WTC11 (cell line): ENCODE measurements around the gene SMARCE1. TPM values are rescaled to one million over a fixed set of nuclear protein-coding genes. Genes with fewer than 3 reads are reported as not detected.

Source experiments
- ATAC-seq: fragments of 200-7000 bp; cut with Tn5 transposase; 2 replicates; pipeline ENCODE4 v1.10.0; 2021; ENCODE audit warnings: mild to moderate bottlenecking, moderate library complexity
- CTCF ChIA-PET: fragments of 300-600 bp; sonication (Branson Sonifier 250); formaldehyde crosslinking; loops from one replicate; lab custom pipeline; 2021; ENCODE audit warnings: antibody characterized with exemption; lab: Charles Lee
- POLR2A ChIA-PET: fragments of 350-600 bp; sonication (Branson Sonifier 250); formaldehyde crosslinking; loops from one replicate; lab custom pipeline; 2021; ENCODE audit warnings: antibody characterized with exemption; lab: Charles Lee
- DNase-seq: peaks from one replicate; pipeline ENCODE4 v3.0.0; 2021; ENCODE audit warnings: low spot score
- H3K27ac Mint-ChIP-seq: 2 replicates; pipeline ENCODE4 v1.8.0; 2021; ENCODE audit warnings: mixed read lengths
- H3K27me3 Mint-ChIP-seq: 2 replicates; pipeline ENCODE4 v1.8.0; 2021; ENCODE audit warnings: low read depth, mild to moderate bottlenecking, moderate library complexity, mixed read lengths
- H3K36me3 Mint-ChIP-seq: 2 replicates; pipeline ENCODE4 v1.8.0; 2021; ENCODE audit warnings: mixed read lengths
- H3K4me1 Mint-ChIP-seq: 2 replicates; pipeline ENCODE4 v1.8.0; 2022; ENCODE audit warnings: mixed read lengths
- H3K4me3 Mint-ChIP-seq: 2 replicates; pipeline ENCODE4 v1.8.0; 2021; ENCODE audit warnings: mild to moderate bottlenecking, moderate library complexity, mixed read lengths
- H3K9me3 Mint-ChIP-seq: 2 replicates; pipeline ENCODE4 v1.8.0; 2021; ENCODE audit warnings: mixed read lengths
- ATF1 ChIP-seq: sonication (generic); formaldehyde crosslinking; IDR thresholded peaks from 2 replicates; pipeline ENCODE4 v1.8.1; 2023; ENCODE audit warnings: mild to moderate bottlenecking, moderate library complexity, missing genetic modification reagents
- ELF4 ChIP-seq: sonication (generic); formaldehyde crosslinking; IDR thresholded peaks from 2 replicates; pipeline ENCODE4 v1.8.1; 2022; ENCODE audit warnings: low read depth, mild to moderate bottlenecking, moderate library complexity, missing genetic modification reagents
- FOXJ3 ChIP-seq: sonication (generic); formaldehyde crosslinking; IDR thresholded peaks from 2 replicates; pipeline ENCODE4 v1.9.0; 2021; ENCODE audit warnings: missing genetic modification reagents, mild to moderate bottlenecking, borderline replicate concordance
- GRHL2 ChIP-seq: fragments of 250-450 bp; sonication (Bioruptor Pico); IDR thresholded peaks from 2 replicates; pipeline ENCODE4 v1.8.0; 2022; ENCODE audit warnings: mild to moderate bottlenecking, moderate library complexity; ENCODE audit not compliant: insufficient replicate concordance, severe bottlenecking
- GTF2I ChIP-seq: fragments of 250-450 bp; sonication (Bioruptor Pico); conservative IDR thresholded peaks from 2 replicates; pipeline ENCODE4 v1.4.0; 2021; ENCODE audit warnings: mild to moderate bottlenecking
- MXD4 ChIP-seq: fragments of 250-450 bp; sonication (Bioruptor Pico); IDR thresholded peaks from 2 replicates; pipeline ENCODE4 v1.8.0; 2021; ENCODE audit warnings: mild to moderate bottlenecking, moderate library complexity, borderline replicate concordance
- NFATC4 ChIP-seq: fragments of 250-450 bp; sonication (Bioruptor Pico); IDR thresholded peaks from 2 replicates; pipeline ENCODE4 v1.9.0; 2021; ENCODE audit warnings: mild to moderate bottlenecking
- PRRX2 ChIP-seq: fragments of 250-450 bp; sonication (Bioruptor Pico); IDR thresholded peaks from 2 replicates; pipeline ENCODE4 v1.8.0; 2021; ENCODE audit warnings: mild to moderate bottlenecking
- SP1 ChIP-seq: sonication (generic); formaldehyde crosslinking; conservative IDR thresholded peaks from 2 replicates; pipeline ENCODE4 v1.8.1; 2022; ENCODE audit warnings: missing genetic modification reagents
- TEAD1 ChIP-seq: sonication (generic); formaldehyde crosslinking; IDR thresholded peaks from 2 replicates; pipeline ENCODE4 v1.8.0; 2022; ENCODE audit warnings: mild to moderate bottlenecking, missing genetic modification reagents
- TEAD4 ChIP-seq: sonication (generic); formaldehyde crosslinking; IDR thresholded peaks from 2 replicates; pipeline ENCODE4 v1.8.0; 2022; ENCODE audit warnings: mild to moderate bottlenecking, missing genetic modification reagents
- ZNF219 ChIP-seq: sonication (generic); formaldehyde crosslinking; IDR thresholded peaks from 2 replicates; pipeline ENCODE4 v1.8.0; 2023; ENCODE audit warnings: missing genetic modification reagents, mild to moderate bottlenecking, borderline replicate concordance
- ZNF263 ChIP-seq: sonication (generic); formaldehyde crosslinking; IDR thresholded peaks from 2 replicates; pipeline ENCODE4 v1.8.1; 2022; ENCODE audit warnings: low read depth, mild to moderate bottlenecking, moderate library complexity, missing genetic modification reagents
- total RNA-seq: library from RNA; stranded (reverse); gene quantifications from 3 replicates; pipeline ENCODE4 v1.2.3, GENCODE V29; 2021
- TF ChIP-seq, protein P1 (sequence below): sonication (generic); formaldehyde crosslinking; IDR thresholded peaks from 2 replicates; pipeline ENCODE4 v1.8.1; 2022; ENCODE audit warnings: missing genetic modification reagents, borderline replicate concordance
- TF ChIP-seq, protein P2 (sequence below): fragments of 250-450 bp; sonication (Bioruptor Pico); IDR thresholded peaks from 2 replicates; pipeline ENCODE4 v2.1.2; 2022; ENCODE audit warnings: mild to moderate bottlenecking, moderate library complexity
- TF ChIP-seq, protein P3 (sequence below): fragments of 250-450 bp; sonication (Bioruptor Pico); IDR thresholded peaks from 2 replicates; pipeline ENCODE4 v1.9.0; 2021; ENCODE audit warnings: mild to moderate bottlenecking, borderline replicate concordance

Gene SMARCE1
- total RNA-seq, 1 experiment from 2014 or later = 109 TPM

DNA sequence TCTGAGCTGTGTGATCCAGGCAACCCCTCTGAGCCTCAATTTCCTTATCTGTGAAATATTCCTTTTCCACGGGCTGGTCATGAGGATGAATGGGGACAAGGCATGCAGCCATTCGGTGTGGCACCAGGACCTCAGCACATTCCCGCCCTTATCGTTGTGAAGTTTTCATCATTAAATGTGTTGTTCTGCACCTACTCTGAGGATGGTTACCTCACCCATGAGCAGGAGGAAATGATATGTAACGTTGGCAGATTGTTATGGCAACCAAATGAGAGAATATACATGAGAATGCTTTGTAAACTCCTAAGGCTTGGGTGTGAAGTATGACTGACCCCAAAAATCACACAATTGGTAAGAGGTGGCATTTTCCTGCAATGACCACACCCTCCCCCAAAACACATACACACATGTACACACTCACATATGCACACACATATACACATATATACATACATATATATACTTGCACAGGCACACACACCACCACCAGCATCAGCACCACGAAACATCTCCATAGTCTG lies 39.5 kb downstream of the SMARCE1 start:
- POLR2A ChIA-PET = no interaction called here
- no peak for ATAC-seq
- Mint-ChIP-seq H3K36me3 (no peaks in the 10 kb centered on the region), H3K27me3 (no peaks in the 10 kb centered on the region; the same call in 1 of the 2 replicates), H3K4me1 (peaks cover 17% of the 10 kb centered on the region), H3K4me3 (no peak overlapping the region), H3K27ac (no peak overlapping the region), H3K9me3 (no peaks in the 10 kb centered on the region)
- no peak for TF ChIP-seq GTF2I (CRISPR knock-in tag)
- no peak for TF ChIP-seq GRHL2 (CRISPR knock-in tag)
- TF ChIP-seq, protein P1, sequence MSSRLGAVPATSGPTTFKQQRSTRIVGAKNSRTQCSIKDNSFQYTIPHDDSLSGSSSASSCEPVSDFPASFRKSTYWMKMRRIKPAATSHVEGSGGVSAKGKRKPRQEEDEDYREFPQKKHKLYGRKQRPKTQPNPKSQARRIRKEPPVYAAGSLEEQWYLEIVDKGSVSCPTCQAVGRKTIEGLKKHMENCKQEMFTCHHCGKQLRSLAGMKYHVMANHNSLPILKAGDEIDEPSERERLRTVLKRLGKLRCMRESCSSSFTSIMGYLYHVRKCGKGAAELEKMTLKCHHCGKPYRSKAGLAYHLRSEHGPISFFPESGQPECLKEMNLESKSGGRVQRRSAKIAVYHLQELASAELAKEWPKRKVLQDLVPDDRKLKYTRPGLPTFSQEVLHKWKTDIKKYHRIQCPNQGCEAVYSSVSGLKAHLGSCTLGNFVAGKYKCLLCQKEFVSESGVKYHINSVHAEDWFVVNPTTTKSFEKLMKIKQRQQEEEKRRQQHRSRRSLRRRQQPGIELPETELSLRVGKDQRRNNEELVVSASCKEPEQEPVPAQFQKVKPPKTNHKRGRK = no peak
- TF ChIP-seq ATF1 (CRISPR knock-in tag) = no peak
- no peak for TF ChIP-seq ZNF219
- no peak for TF ChIP-seq PRRX2 (CRISPR knock-in tag)
- TF ChIP-seq SP1 (CRISPR knock-in tag) = no peak
- TF ChIP-seq FOXJ3 (CRISPR knock-in tag) = no peak
- no peak for TF ChIP-seq ELF4
- no peak for TF ChIP-seq NFATC4 (CRISPR knock-in tag)
- TF ChIP-seq MXD4 (CRISPR knock-in tag) = no peak
- CTCF ChIA-PET = interaction anchor here (1.4 kb wide), 1 partner anchor 12 kb away, joined by 8 read pairs; no protein-coding TSS in a partner anchor
- DNase-seq = no peak

DNA sequence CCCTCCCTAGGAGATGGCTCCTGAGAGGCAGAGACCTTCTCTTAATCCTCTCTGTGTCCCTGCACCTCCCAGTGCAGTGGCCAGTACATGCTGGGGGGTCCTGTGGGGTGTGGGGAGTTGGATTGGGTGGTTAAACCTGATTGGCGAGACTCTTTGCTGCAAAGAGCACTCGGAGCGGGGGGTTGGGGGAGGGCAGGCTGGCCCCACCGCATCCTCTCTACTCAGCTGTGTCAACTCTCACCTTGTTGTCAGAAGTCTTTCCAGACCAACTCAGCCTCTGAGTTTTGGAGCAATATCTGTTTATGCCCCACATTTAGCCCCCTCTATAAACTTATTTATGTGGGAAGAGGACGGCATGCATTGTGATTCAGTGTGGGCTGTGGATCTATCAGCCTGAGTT lies 40.0 kb downstream of the SMARCE1 start:
- DNase-seq = no peak
- CTCF ChIA-PET = interaction anchor here (1.0 to 1.4 kb wide), 3 partner anchors 8 to 48 kb away, joined by 4 to 9 read pairs (median 8); no protein-coding TSS in a partner anchor
- no peaks in the 10 kb centered on the region; the same call in 1 of the 2 replicates for H3K27me3 Mint-ChIP-seq
- no peaks in the 10 kb centered on the region for H3K9me3 Mint-ChIP-seq
- H3K4me1 Mint-ChIP-seq = peaks cover 17% of the 10 kb centered on the region
- H3K4me3 Mint-ChIP-seq = no peak overlapping the region
- ATAC-seq = no peak
- TF ChIP-seq TEAD1 (CRISPR knock-in tag) (no peak), TEAD4 (CRISPR knock-in tag) (no peak), ZNF263 (CRISPR knock-in tag) (no peak)
- TF ChIP-seq, protein P2, sequence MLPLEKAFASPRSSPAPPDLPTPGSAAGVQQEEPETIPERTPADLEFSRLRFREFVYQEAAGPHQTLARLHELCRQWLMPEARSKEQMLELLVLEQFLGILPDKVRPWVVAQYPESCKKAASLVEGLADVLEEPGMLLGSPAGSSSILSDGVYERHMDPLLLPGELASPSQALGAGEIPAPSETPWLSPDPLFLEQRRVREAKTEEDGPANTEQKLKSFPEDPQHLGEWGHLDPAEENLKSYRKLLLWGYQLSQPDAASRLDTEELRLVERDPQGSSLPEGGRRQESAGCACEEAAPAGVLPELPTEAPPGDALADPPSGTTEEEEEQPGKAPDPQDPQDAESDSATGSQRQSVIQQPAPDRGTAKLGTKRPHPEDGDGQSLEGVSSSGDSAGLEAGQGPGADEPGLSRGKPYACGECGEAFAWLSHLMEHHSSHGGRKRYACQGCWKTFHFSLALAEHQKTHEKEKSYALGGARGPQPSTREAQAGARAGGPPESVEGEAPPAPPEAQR (CRISPR knock-in tag) = no peak
- TF ChIP-seq, protein P3, sequence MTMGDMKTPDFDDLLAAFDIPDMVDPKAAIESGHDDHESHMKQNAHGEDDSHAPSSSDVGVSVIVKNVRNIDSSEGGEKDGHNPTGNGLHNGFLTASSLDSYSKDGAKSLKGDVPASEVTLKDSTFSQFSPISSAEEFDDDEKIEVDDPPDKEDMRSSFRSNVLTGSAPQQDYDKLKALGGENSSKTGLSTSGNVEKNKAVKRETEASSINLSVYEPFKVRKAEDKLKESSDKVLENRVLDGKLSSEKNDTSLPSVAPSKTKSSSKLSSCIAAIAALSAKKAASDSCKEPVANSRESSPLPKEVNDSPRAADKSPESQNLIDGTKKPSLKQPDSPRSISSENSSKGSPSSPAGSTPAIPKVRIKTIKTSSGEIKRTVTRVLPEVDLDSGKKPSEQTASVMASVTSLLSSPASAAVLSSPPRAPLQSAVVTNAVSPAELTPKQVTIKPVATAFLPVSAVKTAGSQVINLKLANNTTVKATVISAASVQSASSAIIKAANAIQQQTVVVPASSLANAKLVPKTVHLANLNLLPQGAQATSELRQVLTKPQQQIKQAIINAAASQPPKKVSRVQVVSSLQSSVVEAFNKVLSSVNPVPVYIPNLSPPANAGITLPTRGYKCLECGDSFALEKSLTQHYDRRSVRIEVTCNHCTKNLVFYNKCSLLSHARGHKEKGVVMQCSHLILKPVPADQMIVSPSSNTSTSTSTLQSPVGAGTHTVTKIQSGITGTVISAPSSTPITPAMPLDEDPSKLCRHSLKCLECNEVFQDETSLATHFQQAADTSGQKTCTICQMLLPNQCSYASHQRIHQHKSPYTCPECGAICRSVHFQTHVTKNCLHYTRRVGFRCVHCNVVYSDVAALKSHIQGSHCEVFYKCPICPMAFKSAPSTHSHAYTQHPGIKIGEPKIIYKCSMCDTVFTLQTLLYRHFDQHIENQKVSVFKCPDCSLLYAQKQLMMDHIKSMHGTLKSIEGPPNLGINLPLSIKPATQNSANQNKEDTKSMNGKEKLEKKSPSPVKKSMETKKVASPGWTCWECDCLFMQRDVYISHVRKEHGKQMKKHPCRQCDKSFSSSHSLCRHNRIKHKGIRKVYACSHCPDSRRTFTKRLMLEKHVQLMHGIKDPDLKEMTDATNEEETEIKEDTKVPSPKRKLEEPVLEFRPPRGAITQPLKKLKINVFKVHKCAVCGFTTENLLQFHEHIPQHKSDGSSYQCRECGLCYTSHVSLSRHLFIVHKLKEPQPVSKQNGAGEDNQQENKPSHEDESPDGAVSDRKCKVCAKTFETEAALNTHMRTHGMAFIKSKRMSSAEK (CRISPR knock-in tag) = no peak
- POLR2A ChIA-PET = interaction anchor here (1.0 kb wide), 1 partner anchor 19 kb away, joined by 3 read pairs; no protein-coding TSS in a partner anchor
- no peaks in the 10 kb centered on the region for H3K36me3 Mint-ChIP-seq
- H3K27ac Mint-ChIP-seq = no peak overlapping the region
